ENCODE data around the gene LARGE2. TPM values are rescaled to one million over a fixed set of nuclear protein-coding genes. Genes with fewer than 3 reads are reported as not detected.

The LARGE2 gene
- total RNA-seq, 1 experiment from 2014 or later, result 108 TPM

DNA sequence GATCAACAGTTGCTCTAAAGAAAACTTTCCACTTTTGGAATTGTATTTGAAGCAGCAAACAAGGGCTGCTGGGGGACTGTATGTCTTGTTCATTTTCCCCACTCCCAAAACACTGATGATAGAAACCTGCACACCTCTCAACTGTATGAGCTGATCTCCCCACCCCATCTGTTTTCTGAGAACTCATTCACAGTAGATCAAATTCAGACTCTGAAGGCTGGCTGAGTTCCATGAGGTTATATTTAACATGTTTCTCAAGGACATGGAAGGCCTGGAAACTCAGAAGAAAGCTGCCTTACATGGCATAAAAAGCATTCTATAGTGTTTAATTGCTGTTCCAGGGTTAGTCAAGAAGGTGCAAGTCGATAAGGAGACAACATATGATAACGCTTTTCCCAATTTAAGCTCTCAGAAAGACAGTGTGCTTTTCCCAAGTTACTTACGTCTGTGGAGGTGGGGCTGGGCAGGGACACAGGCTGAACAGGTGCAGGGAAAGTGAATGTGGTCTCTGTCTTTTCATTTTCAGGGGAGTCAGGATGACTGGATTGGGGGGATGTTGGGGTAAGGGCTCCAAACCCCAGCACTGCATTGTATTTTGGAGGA, 23.0 kb downstream of the LARGE2 start:
- Histone ChIP-seq H3K27ac (ENCODE audit: insufficient read length, low read depth, low read length) (no peak overlapping the region), H2AK5ac (ENCODE audit: insufficient read length, low read length) (no peak overlapping the region), H2AFZ (ENCODE audit: low read length) (no peak overlapping the region), H4K5ac (ENCODE audit: insufficient read length, low read depth, low read length) (no peak overlapping the region), H3K23me2 (ENCODE audit: insufficient read length, low read depth, low read length, poor library complexity, severe bottlenecking) (no peaks in the 10 kb centered on the region), H3K4ac (ENCODE audit: low read depth, low read length) (no peak overlapping the region), H2BK5ac (ENCODE audit: insufficient read length, low read length) (no peak overlapping the region), H3K27me3 (ENCODE audit: insufficient read depth, low read length) (no peaks in the 10 kb centered on the region), H3K79me2 (ENCODE audit: insufficient read depth, low read length) (no peaks in the 10 kb centered on the region), H2BK15ac (ENCODE audit: low read depth, low read length) (no peak overlapping the region), H3K56ac (ENCODE audit: insufficient read length, low read depth, low read length) (no peak overlapping the region), H3K23ac (ENCODE audit: insufficient read length, low read depth, low read length) (no peak overlapping the region), H4K91ac (ENCODE audit: insufficient read length, low read depth, low read length) (no peak overlapping the region), H4K8ac (replicated peaks; ENCODE audit: insufficient read length, low read depth, low read length) (no peak overlapping the region), H3K9me3 (ENCODE audit: control insufficient read depth, low read depth, low read length) (no peaks in the 10 kb centered on the region), H3K4me1 (ENCODE audit: insufficient read depth, low read length) (no peaks in the 10 kb centered on the region), H3K4me2 (ENCODE audit: insufficient read depth, insufficient read length, low read length) (no peak overlapping the region), H3T11ph (ENCODE audit: low read length) (no peak overlapping the region), H3K79me1 (ENCODE audit: insufficient read depth, low read depth, low read length, poor library complexity, severe bottlenecking) (no peaks in the 10 kb centered on the region), H2BK120ac (ENCODE audit: low read depth, low read length, poor library complexity, severe bottlenecking) (no peak overlapping the region), H3K14ac (ENCODE audit: insufficient read depth, low read length) (no peak overlapping the region), H3K18ac (ENCODE audit: insufficient read length, low read depth, low read length) (no peak overlapping the region), H2BK12ac (ENCODE audit: insufficient read length, low read depth, low read length) (no peak overlapping the region), H4K20me1 (ENCODE audit: control insufficient read depth, insufficient read depth, insufficient read length) (no peaks in the 10 kb centered on the region), H3K9ac (ENCODE audit: extremely low read depth, insufficient read length, low read length) (no peak overlapping the region), H2BK20ac (ENCODE audit: low read depth, low read length, poor library complexity, severe bottlenecking) (no peak overlapping the region)
- no peak for DNase-seq
- WGBS (ENCODE audit: extremely low coverage, insufficient read length, low lambda C conversion rate), result no CpG with 5 or more reads among the region's 3 CpGs
- no peaks in the 10 kb centered on the region for H3K4me1 Mint-ChIP-seq
- no peak overlapping the region; a peak in 1 of 7 replicates for H3K27ac Mint-ChIP-seq
- peaks cover 9 to 60% (median 34%) of the 10 kb centered on the region in 3 experiments; a peak in 5 of 7 replicates for H3K36me3 Mint-ChIP-seq (ENCODE audit: insufficient read depth in 1 of 3, low read depth in 3 of 3)
- no peaks in the 10 kb centered on the region for H3K9me3 Mint-ChIP-seq
- TF ChIP-seq, protein P1, sequence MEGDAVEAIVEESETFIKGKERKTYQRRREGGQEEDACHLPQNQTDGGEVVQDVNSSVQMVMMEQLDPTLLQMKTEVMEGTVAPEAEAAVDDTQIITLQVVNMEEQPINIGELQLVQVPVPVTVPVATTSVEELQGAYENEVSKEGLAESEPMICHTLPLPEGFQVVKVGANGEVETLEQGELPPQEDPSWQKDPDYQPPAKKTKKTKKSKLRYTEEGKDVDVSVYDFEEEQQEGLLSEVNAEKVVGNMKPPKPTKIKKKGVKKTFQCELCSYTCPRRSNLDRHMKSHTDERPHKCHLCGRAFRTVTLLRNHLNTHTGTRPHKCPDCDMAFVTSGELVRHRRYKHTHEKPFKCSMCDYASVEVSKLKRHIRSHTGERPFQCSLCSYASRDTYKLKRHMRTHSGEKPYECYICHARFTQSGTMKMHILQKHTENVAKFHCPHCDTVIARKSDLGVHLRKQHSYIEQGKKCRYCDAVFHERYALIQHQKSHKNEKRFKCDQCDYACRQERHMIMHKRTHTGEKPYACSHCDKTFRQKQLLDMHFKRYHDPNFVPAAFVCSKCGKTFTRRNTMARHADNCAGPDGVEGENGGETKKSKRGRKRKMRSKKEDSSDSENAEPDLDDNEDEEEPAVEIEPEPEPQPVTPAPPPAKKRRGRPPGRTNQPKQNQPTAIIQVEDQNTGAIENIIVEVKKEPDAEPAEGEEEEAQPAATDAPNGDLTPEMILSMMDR (conservative IDR thresholded peaks at IDR 0.05), result no peak
- no peak overlapping the region for H3K4me3 Mint-ChIP-seq
- no peaks in the 10 kb centered on the region for H3K27me3 Mint-ChIP-seq (ENCODE audit: low read depth)
